Vagina (tissue), 2 donors: ENCODE measurements around the gene PPFIBP2. TPM values are rescaled to one million over a fixed set of nuclear protein-coding genes. Genes with fewer than 3 reads are reported as not detected.

ENCODE experiments used
- DNase-seq, 2 donors: peaks; one replicate each; pipeline ENCODE4 v3.0.0-alpha.2; 2017; ENCODE audit errors: extremely low spot score in 2 of 2
- H3K27ac ChIP-seq: fragments of 200-600 bp; sonication (generic); one replicate; pipeline ENCODE4 v1.5.1; 2019
- H3K27me3 ChIP-seq: fragments of 200-600 bp; sonication (generic); one replicate; pipeline ENCODE4 v1.5.1; 2019
- H3K36me3 ChIP-seq, 2 donors: fragments of 200-600 bp; sonication (generic); one replicate each; pipeline ENCODE4 v1.5.1; 2017 to 2019
- H3K4me1 ChIP-seq: fragments of 200-600 bp; sonication (generic); one replicate; pipeline ENCODE4 v1.5.1; 2019
- H3K4me3 ChIP-seq, 2 donors: fragments of 200-600 bp; sonication (generic); 1 replicate in 1 of 2; 2 replicates in 1 of 2; pipeline ENCODE4 v1.5.1; 2016 to 2019
- H3K9me3 ChIP-seq: fragments of 200-600 bp; sonication (generic); one replicate; pipeline ENCODE4 v1.5.1; 2019
- POLR2A ChIP-seq, 2 donors: fragments of 450-650 bp; IDR thresholded peaks; one replicate each; pipeline ENCODE4 v1.6.1; 2017; ENCODE audit warnings: antibody characterized with exemption in 2 of 2, mild to moderate bottlenecking in 2 of 2, moderate library complexity in 2 of 2
- POLR2AphosphoS5 ChIP-seq, 2 donors: sonication (generic); formaldehyde crosslinking; IDR thresholded peaks; one replicate each; pipeline ENCODE4 v1.9.0; 2017; ENCODE audit warnings: antibody characterized with exemption in 2 of 2, mild to moderate bottlenecking in 2 of 2, low read depth in 1 of 2; ENCODE audit not compliant: insufficient read depth in 1 of 2
- intact Hi-C: fragments of 100-400 bp; cut with DNase I; formaldehyde crosslinking; loops from one replicate; pipeline ENCODE4 v1.15.1; 2023
- total RNA-seq: library from RNA; depleted of rRNA; stranded (reverse); fragments of >200 nt; gene quantifications from one replicate; pipeline ENCODE4 v1.2.3, GENCODE V29; 2016
- TF ChIP-seq, protein P1 (sequence below), 3 experiments: fragments of 450-650 bp in 2 of 3; fragments of 200-600 bp in 1 of 3; sonication (generic) in 1 of 3; IDR thresholded peaks; one replicate each; pipeline ENCODE4 v1.5.1; 2017 to 2019; ENCODE audit warnings: antibody characterized with exemption in 3 of 3, mild to moderate bottlenecking in 2 of 3, moderate library complexity in 2 of 3

Gene PPFIBP2
- total RNA-seq, 1 donor from 2014 or later: 48.1 TPM

DNA sequence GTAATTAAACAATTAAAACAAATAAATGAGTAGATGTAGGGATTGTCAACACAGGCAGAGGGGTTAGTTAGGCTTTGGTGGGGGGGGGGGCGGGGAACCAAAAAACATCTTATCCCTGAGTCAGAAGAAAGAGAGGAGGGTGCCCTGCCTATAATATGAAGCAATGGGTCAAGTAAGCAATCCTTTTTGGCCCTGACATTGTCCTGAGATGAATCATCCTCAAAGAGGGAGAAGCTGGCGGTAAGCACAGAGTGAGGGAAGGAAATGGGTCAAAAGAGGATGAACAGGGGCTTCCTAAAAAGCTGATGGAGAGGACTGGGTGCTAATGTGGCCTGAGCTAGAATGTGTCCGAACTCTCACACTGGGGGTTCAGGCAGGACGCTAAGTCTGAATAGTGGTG lies 23.7 kb upstream of the PPFIBP2 start:
- intact Hi-C loops: no loop called here
- no peaks in the 10 kb centered on the region for H3K9me3 ChIP-seq
- H3K4me3 ChIP-seq: no peak overlapping the region
- TF ChIP-seq, protein P1, sequence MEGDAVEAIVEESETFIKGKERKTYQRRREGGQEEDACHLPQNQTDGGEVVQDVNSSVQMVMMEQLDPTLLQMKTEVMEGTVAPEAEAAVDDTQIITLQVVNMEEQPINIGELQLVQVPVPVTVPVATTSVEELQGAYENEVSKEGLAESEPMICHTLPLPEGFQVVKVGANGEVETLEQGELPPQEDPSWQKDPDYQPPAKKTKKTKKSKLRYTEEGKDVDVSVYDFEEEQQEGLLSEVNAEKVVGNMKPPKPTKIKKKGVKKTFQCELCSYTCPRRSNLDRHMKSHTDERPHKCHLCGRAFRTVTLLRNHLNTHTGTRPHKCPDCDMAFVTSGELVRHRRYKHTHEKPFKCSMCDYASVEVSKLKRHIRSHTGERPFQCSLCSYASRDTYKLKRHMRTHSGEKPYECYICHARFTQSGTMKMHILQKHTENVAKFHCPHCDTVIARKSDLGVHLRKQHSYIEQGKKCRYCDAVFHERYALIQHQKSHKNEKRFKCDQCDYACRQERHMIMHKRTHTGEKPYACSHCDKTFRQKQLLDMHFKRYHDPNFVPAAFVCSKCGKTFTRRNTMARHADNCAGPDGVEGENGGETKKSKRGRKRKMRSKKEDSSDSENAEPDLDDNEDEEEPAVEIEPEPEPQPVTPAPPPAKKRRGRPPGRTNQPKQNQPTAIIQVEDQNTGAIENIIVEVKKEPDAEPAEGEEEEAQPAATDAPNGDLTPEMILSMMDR (IDR thresholded peaks at IDR 0.05): no peak
- TF ChIP-seq POLR2AphosphoS5 (IDR thresholded peaks at IDR 0.05; ENCODE audit: insufficient read depth in 1 of 2, low read depth in 1 of 2): no peak
- TF ChIP-seq POLR2A (IDR thresholded peaks at IDR 0.05): no peak
- no peaks in the 10 kb centered on the region for H3K36me3 ChIP-seq
- H3K27ac ChIP-seq: peak overlapping the region; percentile 68
- DNase-seq: no peak
- H3K27me3 ChIP-seq: no peaks in the 10 kb centered on the region
- H3K4me1 ChIP-seq: peaks cover 7% of the 10 kb centered on the region

DNA sequence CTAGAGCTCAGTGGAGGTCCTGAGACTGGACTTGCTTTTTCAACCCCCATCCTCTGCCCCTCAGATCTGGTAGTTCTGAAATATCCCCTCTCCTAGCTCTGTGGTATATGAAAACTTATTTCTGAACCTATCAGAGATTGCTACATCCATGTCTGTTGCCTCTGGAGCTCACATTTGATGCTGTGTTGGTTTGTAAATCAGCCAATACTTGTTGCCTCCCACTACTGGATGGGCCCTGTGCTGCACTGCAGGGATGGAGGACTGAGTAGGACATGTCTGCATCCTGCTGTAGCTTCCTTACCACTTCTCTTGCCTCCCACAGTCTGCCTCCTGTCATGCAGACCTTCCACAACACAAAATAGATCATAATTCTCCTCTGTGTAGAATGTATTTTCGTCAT lies 23.3 kb upstream of the PPFIBP2 start:
- Histone ChIP-seq H3K4me1 (peaks cover 7% of the 10 kb centered on the region), H3K27me3 (no peaks in the 10 kb centered on the region), H3K36me3 (no peaks in the 10 kb centered on the region), H3K27ac (peak overlapping the region; percentile 68), H3K9me3 (no peaks in the 10 kb centered on the region), H3K4me3 (no peak overlapping the region)
- no peak for DNase-seq
- intact Hi-C loops: no loop called here
- TF ChIP-seq POLR2AphosphoS5 (IDR thresholded peaks at IDR 0.05; ENCODE audit: insufficient read depth in 1 of 2, low read depth in 1 of 2): no peak
- TF ChIP-seq POLR2A (IDR thresholded peaks at IDR 0.05): no peak
- TF ChIP-seq, protein P1 (IDR thresholded peaks at IDR 0.05): no peak

- Histone ChIP-seq H3K4me1 (peaks cover 7% of the 10 kb centered on the region), H3K36me3 (peaks cover 0 to 5% of the 10 kb centered on the region in 2 donors), H3K27me3 (no peaks in the 10 kb centered on the region), H3K27ac (no peak overlapping the region), H3K9me3 (no peaks in the 10 kb centered on the region), H3K4me3 (no peak overlapping the region)
- intact Hi-C loops: no loop called here
- no peak for DNase-seq
- TF ChIP-seq POLR2A (IDR thresholded peaks at IDR 0.05): no peak
- TF ChIP-seq POLR2AphosphoS5 (IDR thresholded peaks at IDR 0.05; ENCODE audit: insufficient read depth in 1 of 2, low read depth in 1 of 2): no peak
- TF ChIP-seq, protein P1 (IDR thresholded peaks at IDR 0.05): no peak
Measured at GRCh38 chr11:7492253-7492652, 21.5 kb upstream of the PPFIBP2 start.

DNA sequence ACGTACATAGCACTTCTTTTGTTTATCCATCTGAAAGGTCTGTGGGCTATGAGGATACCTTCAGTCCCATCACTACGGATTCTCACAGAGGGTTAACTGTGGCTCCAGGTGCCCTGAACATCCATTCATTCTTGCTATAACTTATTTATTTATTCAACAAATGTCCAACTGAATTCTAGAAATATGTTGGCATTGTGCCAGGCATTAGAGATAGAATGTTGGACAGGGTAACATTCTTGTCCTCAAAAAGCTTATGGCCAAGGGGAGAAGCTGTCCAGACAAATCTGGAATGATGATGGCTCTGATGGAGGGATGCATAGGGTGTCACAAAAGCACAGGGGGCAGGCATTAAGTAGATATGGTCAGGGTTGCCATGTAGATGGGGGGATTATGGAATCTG lies 20.1 kb upstream of the PPFIBP2 start:
- peaks cover 9% of the 10 kb centered on the region for H3K4me1 ChIP-seq
- no peak for DNase-seq
- H3K9me3 ChIP-seq: no peaks in the 10 kb centered on the region
- peaks cover 0 to 5% of the 10 kb centered on the region in 2 donors for H3K36me3 ChIP-seq
- no peaks in the 10 kb centered on the region for H3K27me3 ChIP-seq
- intact Hi-C loops: no loop called here
- no peak overlapping the region for H3K4me3 ChIP-seq
- TF ChIP-seq POLR2AphosphoS5 (IDR thresholded peaks at IDR 0.05; ENCODE audit: insufficient read depth in 1 of 2, low read depth in 1 of 2) (no peak), POLR2A (IDR thresholded peaks at IDR 0.05) (no peak)
- TF ChIP-seq, protein P1 (IDR thresholded peaks at IDR 0.05): no peak
- H3K27ac ChIP-seq: no peak overlapping the region

GRCh38 chr11:7494086-7494745 lies 19.6 kb upstream of the PPFIBP2 start:
- DNase-seq: no peak
- no peaks in the 10 kb centered on the region for H3K9me3 ChIP-seq
- TF ChIP-seq POLR2AphosphoS5 (IDR thresholded peaks at IDR 0.05; ENCODE audit: insufficient read depth in 1 of 2, low read depth in 1 of 2): no peak
- TF ChIP-seq, protein P1 (IDR thresholded peaks at IDR 0.05): no peak
- no peak for TF ChIP-seq POLR2A (IDR thresholded peaks at IDR 0.05)
- intact Hi-C loops: no loop called here
- H3K27me3 ChIP-seq: no peaks in the 10 kb centered on the region
- no peak overlapping the region for H3K4me3 ChIP-seq
- peaks cover 0 to 5% of the 10 kb centered on the region in 2 donors for H3K36me3 ChIP-seq
- H3K27ac ChIP-seq: no peak overlapping the region
- H3K4me1 ChIP-seq: peaks cover 14% of the 10 kb centered on the region
